ENCODE measurements around the gene ZNF821. TPM values are rescaled to one million over a fixed set of nuclear protein-coding genes. Genes with fewer than 3 reads are reported as not detected.
A peak's percentile ranks its signal among the peaks of the same experiment; 100 is the strongest.

Gene ZNF821
- polyA plus RNA-seq, 1 donor (not counting 4 experiments of a cell fraction or from before 2014, with no cell fraction given): 2.9 TPM

GRCh38 chr16:71927787-71928186, 43.8 kb upstream of the ZNF821 start:
- Histone ChIP-seq H3K79me2 (ENCODE audit: control insufficient read depth, insufficient read depth, low read length) (peaks cover 20% of the 10 kb centered on the region), H3K9me1 (ENCODE audit: control insufficient read depth, extremely low read depth, insufficient read depth, low read length) (peaks cover 8% of the 10 kb centered on the region), H3K9me3 (ENCODE audit: control insufficient read depth, low read depth, low read length) (no peaks in the 10 kb centered on the region), H3K27ac (ENCODE audit: control insufficient read depth, insufficient read depth, low read length) (no peak overlapping the region), H2AFZ (ENCODE audit: control insufficient read depth, low read length) (no peak overlapping the region), H3K9ac (ENCODE audit: control insufficient read depth, extremely low read depth, insufficient read depth, low read length) (no peak overlapping the region), H4K20me1 (ENCODE audit: control insufficient read depth, extremely low read depth, insufficient read depth, low read length) (peaks cover 19% of the 10 kb centered on the region), H3K4me1 (ENCODE audit: control insufficient read depth, extremely low read depth, insufficient read depth, low read length) (peaks cover 34% of the 10 kb centered on the region), H3K27me3 (ENCODE audit: control insufficient read depth, extremely low read depth, insufficient read depth, low read length) (no peaks in the 10 kb centered on the region), H3K4me3 (ENCODE audit: control insufficient read depth in 2 of 3, extremely low read depth in 1 of 3, insufficient read depth in 2 of 3, low read depth in 1 of 3, low read length in 3 of 3) (no peak overlapping the region), H3K36me3 (ENCODE audit: control insufficient read depth in 2 of 2, extremely low read depth in 1 of 2, insufficient read depth in 2 of 2, low read length in 2 of 2) (peaks cover 15 to 36% of the 10 kb centered on the region in 2 experiments), H3K4me2 (ENCODE audit: control insufficient read depth, extremely low read depth, insufficient read depth, low read depth, low read length) (no peak overlapping the region)
- TF ChIP-seq EZH2 (IDR thresholded peaks at IDR 0.05; ENCODE audit: low read length): no peak
- TF ChIP-seq, protein P1, sequence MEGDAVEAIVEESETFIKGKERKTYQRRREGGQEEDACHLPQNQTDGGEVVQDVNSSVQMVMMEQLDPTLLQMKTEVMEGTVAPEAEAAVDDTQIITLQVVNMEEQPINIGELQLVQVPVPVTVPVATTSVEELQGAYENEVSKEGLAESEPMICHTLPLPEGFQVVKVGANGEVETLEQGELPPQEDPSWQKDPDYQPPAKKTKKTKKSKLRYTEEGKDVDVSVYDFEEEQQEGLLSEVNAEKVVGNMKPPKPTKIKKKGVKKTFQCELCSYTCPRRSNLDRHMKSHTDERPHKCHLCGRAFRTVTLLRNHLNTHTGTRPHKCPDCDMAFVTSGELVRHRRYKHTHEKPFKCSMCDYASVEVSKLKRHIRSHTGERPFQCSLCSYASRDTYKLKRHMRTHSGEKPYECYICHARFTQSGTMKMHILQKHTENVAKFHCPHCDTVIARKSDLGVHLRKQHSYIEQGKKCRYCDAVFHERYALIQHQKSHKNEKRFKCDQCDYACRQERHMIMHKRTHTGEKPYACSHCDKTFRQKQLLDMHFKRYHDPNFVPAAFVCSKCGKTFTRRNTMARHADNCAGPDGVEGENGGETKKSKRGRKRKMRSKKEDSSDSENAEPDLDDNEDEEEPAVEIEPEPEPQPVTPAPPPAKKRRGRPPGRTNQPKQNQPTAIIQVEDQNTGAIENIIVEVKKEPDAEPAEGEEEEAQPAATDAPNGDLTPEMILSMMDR (optimal IDR thresholded peaks at IDR 0.05 in 1 of 3, IDR thresholded peaks at IDR 0.05 in 1 of 3, conservative IDR thresholded peaks at IDR 0.05 in 1 of 3; ENCODE audit: extremely low read depth in 1 of 3, insufficient read depth in 2 of 3, low read length in 3 of 3): no peak
- FAIRE-seq: no peak
- no peak for DNase-seq (ENCODE audit: low read depth, low spot score)
- dilution Hi-C loops (cut with MboI; ENCODE audit: extremely low pct_ligation_motif_present, low sequenced_read_pairs): no loop called here

DNA sequence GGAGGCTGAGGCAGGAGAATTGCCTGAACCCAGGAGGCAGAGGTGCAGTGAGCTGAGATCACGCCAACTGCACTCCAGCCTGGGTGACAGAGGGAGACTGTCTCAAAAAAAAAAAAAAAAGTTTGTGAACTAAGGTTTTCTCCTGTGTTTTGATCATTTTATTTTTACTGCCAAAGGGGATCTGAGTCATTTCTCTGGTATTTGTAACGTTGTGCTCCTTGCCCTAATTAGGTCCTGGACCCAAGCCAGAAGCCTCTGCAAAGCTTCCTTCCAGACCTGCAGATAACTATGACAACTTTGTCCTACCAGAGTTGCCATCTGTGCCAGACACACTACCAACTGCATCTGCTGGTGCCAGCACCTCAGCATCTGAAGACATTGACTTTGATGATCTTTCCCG, 43.4 kb upstream of the ZNF821 start:
- Histone ChIP-seq H4K20me1 (ENCODE audit: control insufficient read depth, extremely low read depth, insufficient read depth, low read length) (peaks cover 19% of the 10 kb centered on the region), H3K4me2 (ENCODE audit: control insufficient read depth, extremely low read depth, insufficient read depth, low read depth, low read length) (no peak overlapping the region), H3K4me1 (ENCODE audit: control insufficient read depth, extremely low read depth, insufficient read depth, low read length) (peaks cover 34% of the 10 kb centered on the region), H3K79me2 (ENCODE audit: control insufficient read depth, insufficient read depth, low read length) (peaks cover 20% of the 10 kb centered on the region), H3K27me3 (ENCODE audit: control insufficient read depth, extremely low read depth, insufficient read depth, low read length) (no peaks in the 10 kb centered on the region), H3K36me3 (ENCODE audit: control insufficient read depth in 2 of 2, extremely low read depth in 1 of 2, insufficient read depth in 2 of 2, low read length in 2 of 2) (peaks cover 18 to 38% of the 10 kb centered on the region in 2 experiments), H3K4me3 (ENCODE audit: control insufficient read depth in 2 of 3, extremely low read depth in 1 of 3, insufficient read depth in 2 of 3, low read depth in 1 of 3, low read length in 3 of 3) (no peak overlapping the region), H3K9me3 (ENCODE audit: control insufficient read depth, low read depth, low read length) (no peaks in the 10 kb centered on the region), H3K9me1 (ENCODE audit: control insufficient read depth, extremely low read depth, insufficient read depth, low read length) (peaks cover 8% of the 10 kb centered on the region), H2AFZ (ENCODE audit: control insufficient read depth, low read length) (no peak overlapping the region), H3K9ac (ENCODE audit: control insufficient read depth, extremely low read depth, insufficient read depth, low read length) (no peak overlapping the region), H3K27ac (ENCODE audit: control insufficient read depth, insufficient read depth, low read length) (no peak overlapping the region)
- FAIRE-seq (peak; percentile 59), DNase-seq (ENCODE audit: low read depth, low spot score) (peak; percentile 52)
- TF ChIP-seq, protein P1 (optimal IDR thresholded peaks at IDR 0.05 in 1 of 3, IDR thresholded peaks at IDR 0.05 in 1 of 3, conservative IDR thresholded peaks at IDR 0.05 in 1 of 3; ENCODE audit: extremely low read depth in 1 of 3, insufficient read depth in 2 of 3, low read length in 3 of 3): no peak
- no peak for TF ChIP-seq EZH2 (IDR thresholded peaks at IDR 0.05; ENCODE audit: low read length)
- dilution Hi-C loops (cut with MboI; ENCODE audit: extremely low pct_ligation_motif_present, low sequenced_read_pairs): no loop called here
